ENCODE data around the gene BMP5.

DNA sequence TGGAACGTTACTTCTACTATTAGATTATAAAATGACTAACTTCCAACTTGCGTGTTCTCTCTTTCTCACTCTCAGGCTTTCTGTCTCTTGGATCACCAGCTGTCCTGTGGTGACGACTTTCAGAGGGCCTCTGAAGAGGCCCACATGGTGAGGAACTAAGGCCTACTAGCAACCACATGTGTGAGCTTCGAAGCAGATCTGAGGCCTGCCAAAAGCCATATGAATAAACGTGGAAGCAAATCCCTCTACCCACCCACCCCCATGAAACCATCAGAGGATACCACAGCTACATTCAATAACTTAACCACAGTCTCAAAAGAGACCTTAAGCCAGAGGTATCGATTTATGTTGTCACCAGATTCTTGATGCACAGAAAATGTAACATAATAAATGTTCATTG lies 13.5 kb upstream of the BMP5 start:
- TF ChIP-seq, protein P1, sequence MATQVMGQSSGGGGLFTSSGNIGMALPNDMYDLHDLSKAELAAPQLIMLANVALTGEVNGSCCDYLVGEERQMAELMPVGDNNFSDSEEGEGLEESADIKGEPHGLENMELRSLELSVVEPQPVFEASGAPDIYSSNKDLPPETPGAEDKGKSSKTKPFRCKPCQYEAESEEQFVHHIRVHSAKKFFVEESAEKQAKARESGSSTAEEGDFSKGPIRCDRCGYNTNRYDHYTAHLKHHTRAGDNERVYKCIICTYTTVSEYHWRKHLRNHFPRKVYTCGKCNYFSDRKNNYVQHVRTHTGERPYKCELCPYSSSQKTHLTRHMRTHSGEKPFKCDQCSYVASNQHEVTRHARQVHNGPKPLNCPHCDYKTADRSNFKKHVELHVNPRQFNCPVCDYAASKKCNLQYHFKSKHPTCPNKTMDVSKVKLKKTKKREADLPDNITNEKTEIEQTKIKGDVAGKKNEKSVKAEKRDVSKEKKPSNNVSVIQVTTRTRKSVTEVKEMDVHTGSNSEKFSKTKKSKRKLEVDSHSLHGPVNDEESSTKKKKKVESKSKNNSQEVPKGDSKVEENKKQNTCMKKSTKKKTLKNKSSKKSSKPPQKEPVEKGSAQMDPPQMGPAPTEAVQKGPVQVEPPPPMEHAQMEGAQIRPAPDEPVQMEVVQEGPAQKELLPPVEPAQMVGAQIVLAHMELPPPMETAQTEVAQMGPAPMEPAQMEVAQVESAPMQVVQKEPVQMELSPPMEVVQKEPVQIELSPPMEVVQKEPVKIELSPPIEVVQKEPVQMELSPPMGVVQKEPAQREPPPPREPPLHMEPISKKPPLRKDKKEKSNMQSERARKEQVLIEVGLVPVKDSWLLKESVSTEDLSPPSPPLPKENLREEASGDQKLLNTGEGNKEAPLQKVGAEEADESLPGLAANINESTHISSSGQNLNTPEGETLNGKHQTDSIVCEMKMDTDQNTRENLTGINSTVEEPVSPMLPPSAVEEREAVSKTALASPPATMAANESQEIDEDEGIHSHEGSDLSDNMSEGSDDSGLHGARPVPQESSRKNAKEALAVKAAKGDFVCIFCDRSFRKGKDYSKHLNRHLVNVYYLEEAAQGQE (IDR thresholded peaks at IDR 0.05; ENCODE audit: borderline replicate concordance): no peak
- no peak for TF ChIP-seq EZH2 (IDR thresholded peaks at IDR 0.05; ENCODE audit: borderline replicate concordance, insufficient read depth, low read length, poor library complexity, severe bottlenecking)
- TF ChIP-seq, protein P2, sequence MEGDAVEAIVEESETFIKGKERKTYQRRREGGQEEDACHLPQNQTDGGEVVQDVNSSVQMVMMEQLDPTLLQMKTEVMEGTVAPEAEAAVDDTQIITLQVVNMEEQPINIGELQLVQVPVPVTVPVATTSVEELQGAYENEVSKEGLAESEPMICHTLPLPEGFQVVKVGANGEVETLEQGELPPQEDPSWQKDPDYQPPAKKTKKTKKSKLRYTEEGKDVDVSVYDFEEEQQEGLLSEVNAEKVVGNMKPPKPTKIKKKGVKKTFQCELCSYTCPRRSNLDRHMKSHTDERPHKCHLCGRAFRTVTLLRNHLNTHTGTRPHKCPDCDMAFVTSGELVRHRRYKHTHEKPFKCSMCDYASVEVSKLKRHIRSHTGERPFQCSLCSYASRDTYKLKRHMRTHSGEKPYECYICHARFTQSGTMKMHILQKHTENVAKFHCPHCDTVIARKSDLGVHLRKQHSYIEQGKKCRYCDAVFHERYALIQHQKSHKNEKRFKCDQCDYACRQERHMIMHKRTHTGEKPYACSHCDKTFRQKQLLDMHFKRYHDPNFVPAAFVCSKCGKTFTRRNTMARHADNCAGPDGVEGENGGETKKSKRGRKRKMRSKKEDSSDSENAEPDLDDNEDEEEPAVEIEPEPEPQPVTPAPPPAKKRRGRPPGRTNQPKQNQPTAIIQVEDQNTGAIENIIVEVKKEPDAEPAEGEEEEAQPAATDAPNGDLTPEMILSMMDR (IDR thresholded peaks at IDR 0.05; ENCODE audit: poor library complexity, severe bottlenecking): no peak
- no peak for TF ChIP-seq EP300 (conservative IDR thresholded peaks at IDR 0.05; ENCODE audit: poor library complexity, severe bottlenecking)
- no peak for TF ChIP-seq POLR2AphosphoS5 (IDR thresholded peaks at IDR 0.05)
- no peak for TF ChIP-seq SMC3 (conservative IDR thresholded peaks at IDR 0.05; ENCODE audit: poor library complexity)
- TF ChIP-seq RAD21 (conservative IDR thresholded peaks at IDR 0.05): no peak
- no peak for TF ChIP-seq TAF1 (IDR thresholded peaks at IDR 0.05; ENCODE audit: low read depth)
- no peak for TF ChIP-seq MXI1 (conservative IDR thresholded peaks at IDR 0.05; ENCODE audit: poor library complexity, severe bottlenecking)
